NCI-H69 (cell line): ENCODE measurements around the gene SART1.
"Not testable (repeated sequence)": the region's sequence is repeated elsewhere in the genome, so short reads cannot be mapped to it uniquely, and the experiment has no call there.

Source experiments
- DNase-seq: peaks from one replicate; lab custom pipeline; 2025; lab: John Stamatoyannopoulos, UW

The SART1 gene

DNA sequence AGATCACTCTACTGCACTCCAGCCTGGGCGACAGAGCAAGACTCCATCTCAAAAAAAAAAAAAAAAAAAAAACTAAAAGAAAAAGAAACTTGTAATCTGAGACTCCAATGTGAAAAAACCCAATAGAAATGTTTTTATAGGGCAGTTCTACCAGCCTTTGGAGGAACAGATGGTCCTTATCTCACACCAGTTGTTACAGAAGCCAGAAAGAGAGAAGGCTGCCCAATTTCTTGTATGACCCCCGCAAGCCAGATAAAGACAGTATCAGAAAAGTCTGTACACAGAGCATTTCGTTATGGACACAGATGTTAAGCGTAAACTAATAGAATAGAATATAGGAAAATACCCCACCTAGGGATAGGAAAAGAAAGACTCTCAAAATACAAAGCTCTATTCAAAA lies 27.5 kb upstream of the SART1 start:
- no peak for DNase-seq

DNA sequence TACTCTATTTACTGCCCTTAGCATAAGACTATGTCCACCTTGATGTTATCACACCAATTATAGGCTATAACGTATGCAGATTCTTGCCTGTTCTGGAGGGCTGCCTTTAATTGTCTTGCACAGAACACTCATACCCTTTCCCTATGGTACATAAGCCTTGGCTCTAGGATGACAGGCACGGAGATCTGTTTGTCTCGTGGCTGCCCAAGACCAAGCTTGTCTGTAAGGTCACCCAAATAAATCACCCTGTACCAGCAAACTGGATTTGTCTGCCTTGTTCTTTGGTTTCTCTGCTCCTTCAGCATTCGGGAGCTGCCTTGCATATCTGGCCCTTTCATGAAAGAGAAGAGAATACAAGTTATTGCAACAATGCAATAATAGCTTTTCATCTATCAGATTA lies 23.8 kb upstream of the SART1 start:
- no peak for DNase-seq

- no peak for DNase-seq
These were observed 19.7 kb upstream of the SART1 start for GRCh38 chr11:65941720-65942310.

DNA sequence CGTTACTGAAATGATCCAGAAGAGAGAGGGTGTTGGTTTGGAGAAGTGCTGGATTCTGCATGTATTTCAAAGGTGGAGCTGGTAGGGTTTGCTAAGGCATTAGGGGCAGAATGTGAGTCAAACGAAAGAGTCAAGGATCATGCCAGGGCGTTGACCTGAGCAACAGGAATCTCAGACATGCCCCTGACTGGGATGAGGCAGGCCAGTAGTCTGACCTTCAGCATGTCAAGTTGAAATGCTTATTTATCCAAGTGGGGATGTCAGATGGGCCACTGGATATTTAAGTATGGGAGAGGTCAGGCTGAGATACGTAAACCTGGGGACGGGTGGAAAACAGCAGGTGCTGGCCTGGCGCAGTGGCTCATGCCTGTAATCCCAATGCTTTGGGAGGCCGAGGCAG lies 19.0 kb upstream of the SART1 start:
- DNase-seq, result no peak

DNA sequence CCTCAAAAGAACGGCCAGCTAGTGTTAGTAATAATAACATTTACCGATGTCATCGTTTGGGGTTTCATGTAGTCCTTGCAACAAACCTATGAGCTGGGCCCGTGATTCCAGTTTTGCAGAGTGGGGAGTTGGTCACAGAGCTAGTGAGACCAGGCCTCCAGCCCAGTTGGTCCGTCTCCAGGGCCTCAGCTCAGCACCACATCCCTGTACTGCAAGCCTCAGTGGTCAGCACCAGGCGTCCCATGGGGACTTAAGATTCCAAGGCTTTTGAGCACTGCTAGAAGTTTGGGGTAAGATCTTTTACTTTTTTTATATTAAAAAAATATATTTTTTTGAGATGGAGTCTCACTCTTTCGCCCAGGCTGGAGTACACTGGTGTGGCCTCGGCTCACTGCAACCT lies 17.3 kb upstream of the SART1 start:
- DNase-seq, result no peak

- no peak for DNase-seq
These were observed 16.8 kb upstream of the SART1 start for GRCh38 chr11:65944767-65945166.

DNA sequence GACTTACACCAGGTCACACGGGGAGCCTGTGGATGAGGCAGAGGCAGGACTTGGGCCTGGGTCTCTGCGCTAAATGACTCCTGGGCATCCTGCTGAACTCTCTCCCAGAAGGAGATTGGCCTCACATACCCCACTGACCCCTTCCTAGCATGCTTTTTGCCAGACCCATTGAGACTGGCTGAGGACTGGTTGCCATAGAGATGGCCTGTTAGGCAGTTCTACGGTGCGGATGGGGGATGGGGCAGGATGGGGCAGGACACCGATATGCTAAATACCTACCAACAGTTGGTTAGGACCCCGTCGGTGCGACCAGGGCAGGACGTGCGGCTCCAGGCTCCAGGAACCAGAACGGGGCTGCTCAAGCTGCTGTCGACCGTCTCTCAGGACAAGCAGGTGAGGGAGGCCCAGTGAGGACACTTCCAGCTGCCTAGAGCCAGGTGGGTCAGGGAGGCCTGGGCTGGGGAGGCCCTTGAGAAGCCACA lies 16.1 kb upstream of the SART1 start, which contains the start of gene TSGA10IP:
Gene TSGA10IP (plus strand): TSS at position 51 of the 482 bp plus-strand sequence. CDS start 196 bp downstream, at position 247.
- DNase-seq, result no peak

GRCh38 chr11:65945941-65946558 lies 15.5 kb upstream of the SART1 start:
- no peak for DNase-seq

- no peak for DNase-seq
These were observed 14.9 kb upstream of the SART1 start for GRCh38 chr11:65946655-65947054.

DNA sequence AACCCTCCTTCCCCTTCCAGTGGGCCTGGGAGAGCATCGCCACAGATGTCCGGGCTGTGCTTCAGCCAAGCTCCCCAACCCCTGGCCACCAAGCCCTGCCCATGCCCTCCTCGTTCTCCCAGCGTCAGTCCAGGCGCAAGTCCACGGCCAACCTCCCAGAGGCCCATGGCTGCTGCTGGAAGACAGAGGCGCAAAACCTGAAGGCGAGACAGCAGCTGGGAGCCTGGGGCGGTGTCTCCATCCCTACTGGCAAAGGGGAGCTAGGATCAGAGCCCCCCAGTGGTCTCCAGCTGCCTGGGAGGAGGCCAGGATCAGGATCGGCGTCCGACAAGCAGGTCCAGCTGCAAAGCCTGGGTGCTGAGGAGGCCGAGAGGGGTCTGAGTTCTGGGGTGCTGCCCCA lies 14.4 kb upstream of the SART1 start:
- no peak for DNase-seq

- DNase-seq, result no peak
These were observed 13.9 kb upstream of the SART1 start for GRCh38 chr11:65947603-65948125.

GRCh38 chr11:65950711-65951110 lies 10.8 kb upstream of the SART1 start:
- DNase-seq, result not testable (repeated sequence)

- not testable (repeated sequence) for DNase-seq
These were observed 9.9 kb upstream of the SART1 start for GRCh38 chr11:65951641-65952040.

DNA sequence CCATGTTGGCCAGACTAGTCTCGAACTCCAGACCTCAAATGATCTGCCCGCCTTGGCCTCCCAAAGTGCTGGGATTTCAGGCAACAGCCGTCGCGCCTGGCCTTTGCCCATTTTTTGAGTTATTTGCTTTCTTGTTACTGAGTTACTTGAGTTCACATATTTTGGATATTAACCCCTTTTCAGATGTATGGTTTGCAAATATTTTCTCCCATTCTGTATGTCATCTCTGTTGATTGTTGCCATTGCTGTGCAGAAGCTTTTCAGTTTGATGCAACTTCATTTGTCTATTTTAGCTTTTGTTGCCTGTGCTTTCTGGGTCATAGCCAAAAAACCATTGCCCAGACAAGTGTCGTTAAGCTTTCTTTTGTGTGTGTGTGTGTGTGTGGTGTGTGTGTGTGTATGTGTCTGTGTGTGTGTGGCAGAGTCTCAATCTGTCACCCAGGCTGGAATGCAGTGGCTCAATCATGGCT lies 9.4 kb upstream of the SART1 start:
- peak; percentile 10 for DNase-seq

GRCh38 chr11:65953471-65953870 lies 8.1 kb upstream of the SART1 start:
- no peak for DNase-seq

DNA sequence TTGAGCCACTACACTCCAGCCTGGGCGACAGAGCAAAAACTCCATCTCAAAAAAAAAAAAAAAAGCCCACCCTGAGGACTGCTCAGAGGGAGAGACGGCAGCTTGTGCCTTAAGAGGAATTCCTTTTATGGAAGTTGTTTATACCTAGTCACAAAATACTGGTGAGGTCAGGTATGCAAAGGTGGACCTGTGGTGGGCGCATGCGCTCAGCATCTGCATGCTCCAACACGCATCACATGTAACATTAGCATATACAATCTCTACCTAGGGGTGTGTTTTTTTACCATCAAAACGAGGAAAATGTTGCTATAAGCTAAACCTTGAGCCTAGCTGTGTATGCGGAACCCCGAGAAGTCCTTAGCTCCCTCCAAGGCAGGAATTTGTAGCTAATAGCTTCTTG lies 6.8 kb upstream of the SART1 start:
- no peak for DNase-seq

DNA sequence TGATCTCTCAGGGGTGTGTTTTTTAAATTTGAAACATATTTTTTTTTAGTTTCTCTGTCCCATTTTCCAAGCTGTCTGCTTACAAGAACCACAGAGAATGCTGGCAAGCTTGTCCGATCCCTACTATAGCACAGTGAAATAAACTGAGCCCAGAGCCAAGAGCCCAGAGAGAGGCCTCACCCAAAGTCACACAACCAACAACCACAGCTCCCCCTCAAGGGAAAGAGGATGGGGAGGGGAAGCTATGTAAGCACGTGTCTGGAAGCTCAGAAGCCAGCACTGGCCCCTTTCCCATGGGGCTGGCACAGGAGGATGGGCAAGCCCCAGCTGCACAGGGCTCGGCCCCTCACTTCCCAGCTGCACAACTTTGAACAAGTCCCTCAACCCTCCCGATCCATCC lies 3.2 kb upstream of the SART1 start:
- no peak for DNase-seq

GRCh38 chr11:65958774-65959420 lies 2.6 kb upstream of the SART1 start:
- DNase-seq, result no peak

- peak; percentile 29 for DNase-seq
These were observed 689 bp upstream of the SART1 start for GRCh38 chr11:65960824-65961266.

- DNase-seq, result no peak
These were observed 619 bp downstream of the SART1 start for GRCh38 chr11:65962141-65962564.

GRCh38 chr11:65964906-65965305 lies 3.4 kb downstream of the SART1 start:
- no peak for DNase-seq

DNA sequence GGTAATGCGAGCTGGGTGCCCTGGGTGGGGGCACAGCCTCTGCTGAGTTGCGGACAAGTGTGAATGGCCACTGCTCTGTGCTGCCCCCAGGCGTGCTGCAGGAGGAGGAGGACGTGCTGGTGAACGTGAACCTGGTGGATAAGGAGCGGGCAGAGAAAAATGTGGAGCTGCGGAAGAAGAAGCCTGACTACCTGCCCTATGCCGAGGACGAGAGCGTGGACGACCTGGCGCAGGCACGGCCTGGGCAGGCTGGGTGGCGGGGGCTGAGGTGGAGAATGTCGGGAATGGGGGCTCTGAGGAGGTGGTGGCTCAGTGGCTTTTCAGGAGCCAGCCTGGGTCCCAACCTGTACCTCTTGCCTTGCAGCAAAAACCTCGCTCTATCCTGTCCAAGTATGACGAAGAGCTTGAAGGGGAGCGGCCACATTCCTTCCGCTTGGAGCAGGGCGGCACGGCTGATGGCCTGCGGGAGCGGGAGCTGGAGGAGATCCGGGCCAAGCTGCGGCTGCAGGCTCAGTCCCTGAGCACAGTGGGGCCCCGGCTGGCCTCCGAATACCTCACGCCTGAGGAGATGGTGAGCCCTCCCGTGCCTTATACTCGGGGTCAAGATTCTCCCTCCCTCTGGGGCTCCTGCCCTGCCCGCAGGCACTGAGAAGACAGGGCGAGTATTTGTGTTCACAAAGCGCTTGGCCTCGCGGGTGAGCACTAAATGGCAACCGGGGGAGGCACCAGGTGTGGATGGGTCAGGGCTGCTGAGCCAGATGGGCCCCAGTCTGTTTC lies 4.6 kb downstream of the SART1 start:
- DNase-seq, result no peak
